Heart right ventricle (tissue), 16 donors: Measurements from ENCODE around the gene CDH12. TPM values are rescaled to one million over a fixed set of nuclear protein-coding genes. Genes with fewer than 3 reads are reported as not detected.

Source experiments
- ATAC-seq, 8 donors: fragments of 200-7000 bp; cut with Tn5 transposase; one replicate each; pipeline ENCODE4 v1.9.1; 2020; ENCODE audit warnings: mild to moderate bottlenecking in 8 of 8, moderate library complexity in 8 of 8, moderate number of reproducible peaks in 1 of 8
- DNase-seq, 2 donors: peaks; one replicate each; pipeline ENCODE4 v3.0.0-alpha.2; 2020
- H3K27ac ChIP-seq, 10 donors: fragments of 200-600 bp; sonication (generic) in 2 of 10; one replicate each; pipeline versions ENCODE4 v1.5.0 to v1.8.0; 2020 to 2022; ENCODE audit warnings: mild to moderate bottlenecking in 3 of 10
- H3K27me3 ChIP-seq, 7 donors: fragments of 200-600 bp; one replicate each; pipeline ENCODE4 v1.8.0; 2021 to 2022; ENCODE audit warnings: mild to moderate bottlenecking in 2 of 7
- H3K36me3 ChIP-seq, 9 donors: fragments of 200-600 bp; sonication (generic) in 1 of 9; one replicate each; pipeline versions ENCODE4 v1.5.0 to v1.8.0; 2020 to 2022; ENCODE audit warnings: mild to moderate bottlenecking in 2 of 9
- H3K4me1 ChIP-seq, 9 donors: fragments of 200-600 bp; sonication (generic) in 1 of 9; one replicate each; pipeline versions ENCODE4 v1.5.0 to v1.8.0; 2020 to 2022; ENCODE audit warnings: mild to moderate bottlenecking in 4 of 9
- H3K4me3 ChIP-seq, 10 donors: fragments of 200-600 bp; sonication (generic) in 2 of 10; one replicate each; pipeline versions ENCODE4 v1.5.0 to v1.8.0; 2020 to 2022; ENCODE audit warnings: mild to moderate bottlenecking in 7 of 10, moderate library complexity in 2 of 10
- H3K9me3 ChIP-seq, 11 donors: fragments of 200-600 bp in 10 of 11; sonication (generic) in 2 of 11; one replicate each; pipeline versions ENCODE4 v1.5.0 to v1.8.0; 2013 to 2022; ENCODE audit warnings: mild to moderate bottlenecking in 2 of 11, control low read depth in 1 of 11, moderate library complexity in 1 of 11
- WGBS, 2 donors: extraction: QIAGEN DNeasy Blood & Tissue Kit; methylation state at CpG; one replicate each; pipeline ENCODE4 v1.1.7; 2013; ENCODE audit warnings: inconsistent platforms in 1 of 2; 5-methylcytosine and 5-hydroxymethylcytosine counted together
- intact Hi-C, 10 donors: fragments of 100-400 bp; cut with DNase I; formaldehyde crosslinking; loops; one replicate each; pipeline versions ENCODE4 v1.11.1 to v1.14.2; 2022
- polyA plus RNA-seq, 2 donors: library from polyadenylated mRNA; stranded (reverse); fragments of 200-250 nt; gene quantifications; one replicate each; pipeline ENCODE4 v1.2.3, GENCODE V29; 2013
- total RNA-seq, 10 donors: library from RNA; stranded (reverse); fragmentation: NEBNext Ultra II Directional in 3 of 10; extraction: Animal tissue kit (Norgen Biotek cat#: 25700) in 3 of 10; gene quantifications; one replicate each; pipeline versions ENCODE4 v1.2.1 to v1.2.4, GENCODE V29; 2021 to 2023
- TF ChIP-seq, protein P1 (sequence below), 9 donors: fragments of 200-600 bp; sonication (generic) in 2 of 9; IDR thresholded peaks; one replicate each; pipeline versions ENCODE4 v1.5.0 to v1.8.0; 2021 to 2022; ENCODE audit warnings: antibody characterized with exemption in 9 of 9, mild to moderate bottlenecking in 5 of 9, moderate library complexity in 1 of 9
- donor health status: Arrhythmogenic right ventricular cardiomyopathy.
- donor health status: ischemic (EF 13 %, LVEDD 7.1; RV severe dilation, severe dysfunction).
- donor health status: healthy with polysubstance abuse.
- donor health status: DM: no; HTN: yes; CAD: no.
- donor health status: DM: no; HTN: no; CAD: no.
- donor health status: ischemic (EF 25% LVEDD 6.9; RV normal size, moderate dysfunction).
- donor health status: ischemic (EF 25% LVEDD 5.7; RV mildly dilated, moderate dysfunction).
- donor health status: healthy.
- donor health status: DM: yes; HTN: yes; CAD: no.
- donor health status: Ischemic cardiomyopathy.
- donor health status: ischemic (EF 35%, LVEDD 5.7; RV mildly dilated, moderate dysfunction).
- donor health status: nonischemic (EF 11% LVEDD 7.7; RV severe dilation, severe dysfunction).
- donor health status: DM: yes; HTN: yes; CAD: no.
- donor health status: PGD.
- donor health status: ischemic (EF 29% LVEDD 5.4; RV normal size, mild dysfunction).
- donor health status: nonischemic (EF 23%, LVEDD 6.1; RV moderate dilation, normal function).

CDH12 gene
- total and polyA plus RNA-seq, 12 donors, result not detected

GRCh38 chr5:22649074-22649473 is 204.1 kb downstream of the CDH12 start:
- TF ChIP-seq, protein P1, sequence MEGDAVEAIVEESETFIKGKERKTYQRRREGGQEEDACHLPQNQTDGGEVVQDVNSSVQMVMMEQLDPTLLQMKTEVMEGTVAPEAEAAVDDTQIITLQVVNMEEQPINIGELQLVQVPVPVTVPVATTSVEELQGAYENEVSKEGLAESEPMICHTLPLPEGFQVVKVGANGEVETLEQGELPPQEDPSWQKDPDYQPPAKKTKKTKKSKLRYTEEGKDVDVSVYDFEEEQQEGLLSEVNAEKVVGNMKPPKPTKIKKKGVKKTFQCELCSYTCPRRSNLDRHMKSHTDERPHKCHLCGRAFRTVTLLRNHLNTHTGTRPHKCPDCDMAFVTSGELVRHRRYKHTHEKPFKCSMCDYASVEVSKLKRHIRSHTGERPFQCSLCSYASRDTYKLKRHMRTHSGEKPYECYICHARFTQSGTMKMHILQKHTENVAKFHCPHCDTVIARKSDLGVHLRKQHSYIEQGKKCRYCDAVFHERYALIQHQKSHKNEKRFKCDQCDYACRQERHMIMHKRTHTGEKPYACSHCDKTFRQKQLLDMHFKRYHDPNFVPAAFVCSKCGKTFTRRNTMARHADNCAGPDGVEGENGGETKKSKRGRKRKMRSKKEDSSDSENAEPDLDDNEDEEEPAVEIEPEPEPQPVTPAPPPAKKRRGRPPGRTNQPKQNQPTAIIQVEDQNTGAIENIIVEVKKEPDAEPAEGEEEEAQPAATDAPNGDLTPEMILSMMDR (IDR thresholded peaks at IDR 0.05), result no peak
- DNase-seq (no peak), ATAC-seq (no peak)
- no peaks in the 10 kb centered on the region for H3K36me3 ChIP-seq
- no peak overlapping the region for H3K4me3 ChIP-seq
- peaks cover 0 to 8% (median 0%) of the 10 kb centered on the region in 11 donors for H3K9me3 ChIP-seq
- H3K27me3 ChIP-seq, result no peaks in the 10 kb centered on the region
- no peak overlapping the region for H3K27ac ChIP-seq
- WGBS, 2 donors, result 51 to 61% methylated on average over 1 of the region's 1 CpG
- H3K4me1 ChIP-seq, result no peaks in the 10 kb centered on the region
- intact Hi-C loops, result no loop called here

- no peaks in the 10 kb centered on the region for H3K27me3 ChIP-seq
- ATAC-seq (no peak), DNase-seq (no peak)
- WGBS, 2 donors, result 44% methylated on average over 1 of the region's 1 CpG
- TF ChIP-seq, protein P1 (IDR thresholded peaks at IDR 0.05), result no peak
- H3K9me3 ChIP-seq, result peaks cover 0 to 8% (median 0%) of the 10 kb centered on the region in 11 donors
- intact Hi-C loops, result no loop called here
- no peak overlapping the region for H3K4me3 ChIP-seq
- no peaks in the 10 kb centered on the region for H3K36me3 ChIP-seq
- no peaks in the 10 kb centered on the region for H3K4me1 ChIP-seq
- H3K27ac ChIP-seq, result no peak overlapping the region
Observed at GRCh38 chr5:22644859-22645258, 208.3 kb downstream of the CDH12 start.

- Histone ChIP-seq H3K9me3 (peaks cover 0 to 8% (median 0%) of the 10 kb centered on the region in 11 donors), H3K27ac (no peak overlapping the region), H3K4me3 (no peak overlapping the region), H3K4me1 (no peaks in the 10 kb centered on the region), H3K27me3 (no peaks in the 10 kb centered on the region), H3K36me3 (no peaks in the 10 kb centered on the region)
- intact Hi-C loops, result no loop called here
- no peak for ATAC-seq
- TF ChIP-seq, protein P1 (IDR thresholded peaks at IDR 0.05), result no peak
- WGBS, 2 donors, result 82 to 95% methylated on average over 2 of the region's 2 CpGs
- DNase-seq, result no peak
Observed at GRCh38 chr5:22643356-22643755, 209.8 kb downstream of the CDH12 start.

GRCh38 chr5:22631683-22632082 is 221.5 kb downstream of the CDH12 start:
- H3K4me3 ChIP-seq, result no peak overlapping the region
- H3K36me3 ChIP-seq, result no peaks in the 10 kb centered on the region
- H3K27me3 ChIP-seq, result no peaks in the 10 kb centered on the region
- ATAC-seq, result no peak
- H3K27ac ChIP-seq, result no peak overlapping the region
- peaks cover 0 to 8% (median 0%) of the 10 kb centered on the region in 11 donors for H3K9me3 ChIP-seq
- intact Hi-C loops, result no loop called here
- no peak for DNase-seq
- TF ChIP-seq, protein P1 (IDR thresholded peaks at IDR 0.05), result no peak
- no peaks in the 10 kb centered on the region for H3K4me1 ChIP-seq
- 24 to 52% methylated on average over 3 of the region's 3 CpGs for WGBS, 2 donors
